ENCODE data around the gene PLCXD1.
"Not testable (repeated sequence)": the region's sequence is repeated elsewhere in the genome, so short reads cannot be mapped to it uniquely, and the experiment has no call there.

PLCXD1 gene

DNA sequence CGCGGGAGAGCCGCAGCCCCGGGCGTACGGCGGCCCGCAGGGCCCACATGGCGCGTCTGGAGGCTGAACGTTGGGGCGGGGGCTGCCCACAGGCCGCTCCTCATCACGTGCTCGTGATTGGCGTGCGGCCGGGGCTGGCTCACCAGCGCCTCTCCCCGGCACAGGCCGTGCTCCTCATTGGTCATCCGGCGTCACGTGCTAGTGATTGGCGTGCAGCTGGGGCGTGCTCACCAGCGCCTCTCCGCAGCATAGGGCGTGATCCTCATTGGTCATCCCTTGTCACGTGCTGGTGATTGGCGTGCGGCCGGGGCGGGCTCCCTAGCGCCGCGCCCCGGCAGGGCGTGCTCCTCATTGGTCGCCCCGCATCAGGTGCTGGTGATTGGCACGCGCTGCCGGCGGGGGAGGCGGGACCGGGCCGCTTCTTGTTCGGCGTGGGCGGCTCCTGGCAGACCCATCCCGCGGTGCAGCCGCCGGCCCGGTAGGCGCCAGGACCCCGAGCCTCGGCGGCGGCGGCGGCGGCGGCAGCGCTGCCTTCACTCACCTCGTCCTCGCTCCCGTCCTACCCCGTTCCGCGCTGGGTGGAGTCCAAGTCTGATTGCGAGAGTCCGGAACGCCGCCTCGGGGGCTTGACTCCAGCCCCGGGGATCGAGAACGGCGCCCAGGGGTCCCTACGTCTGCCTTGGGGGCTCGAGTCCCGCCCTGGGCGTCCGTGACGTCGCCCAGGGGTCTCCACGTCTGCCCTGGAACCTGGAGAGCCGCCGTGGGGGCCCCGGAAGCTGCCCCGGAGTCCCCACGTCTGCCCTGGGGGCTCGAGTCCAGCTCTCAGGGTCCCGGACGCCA is 37.8 kb downstream of the PLCXD1 start, which contains the start of gene GTPBP6:
GTPBP6 (minus strand) TSS at position 58 of the 840 bp plus-strand sequence; CDS start at position 49, 9 bp downstream.
- TF ChIP-seq, protein P1, sequence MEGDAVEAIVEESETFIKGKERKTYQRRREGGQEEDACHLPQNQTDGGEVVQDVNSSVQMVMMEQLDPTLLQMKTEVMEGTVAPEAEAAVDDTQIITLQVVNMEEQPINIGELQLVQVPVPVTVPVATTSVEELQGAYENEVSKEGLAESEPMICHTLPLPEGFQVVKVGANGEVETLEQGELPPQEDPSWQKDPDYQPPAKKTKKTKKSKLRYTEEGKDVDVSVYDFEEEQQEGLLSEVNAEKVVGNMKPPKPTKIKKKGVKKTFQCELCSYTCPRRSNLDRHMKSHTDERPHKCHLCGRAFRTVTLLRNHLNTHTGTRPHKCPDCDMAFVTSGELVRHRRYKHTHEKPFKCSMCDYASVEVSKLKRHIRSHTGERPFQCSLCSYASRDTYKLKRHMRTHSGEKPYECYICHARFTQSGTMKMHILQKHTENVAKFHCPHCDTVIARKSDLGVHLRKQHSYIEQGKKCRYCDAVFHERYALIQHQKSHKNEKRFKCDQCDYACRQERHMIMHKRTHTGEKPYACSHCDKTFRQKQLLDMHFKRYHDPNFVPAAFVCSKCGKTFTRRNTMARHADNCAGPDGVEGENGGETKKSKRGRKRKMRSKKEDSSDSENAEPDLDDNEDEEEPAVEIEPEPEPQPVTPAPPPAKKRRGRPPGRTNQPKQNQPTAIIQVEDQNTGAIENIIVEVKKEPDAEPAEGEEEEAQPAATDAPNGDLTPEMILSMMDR (IDR thresholded peaks at IDR 0.05; ENCODE audit: low read depth, low read length, missing control alignments) = peak; percentile 5
- H3K4me3 ChIP-seq (ENCODE audit: low read depth, low read length) = peak within 1 kb of the TSS; percentile 98

DNA sequence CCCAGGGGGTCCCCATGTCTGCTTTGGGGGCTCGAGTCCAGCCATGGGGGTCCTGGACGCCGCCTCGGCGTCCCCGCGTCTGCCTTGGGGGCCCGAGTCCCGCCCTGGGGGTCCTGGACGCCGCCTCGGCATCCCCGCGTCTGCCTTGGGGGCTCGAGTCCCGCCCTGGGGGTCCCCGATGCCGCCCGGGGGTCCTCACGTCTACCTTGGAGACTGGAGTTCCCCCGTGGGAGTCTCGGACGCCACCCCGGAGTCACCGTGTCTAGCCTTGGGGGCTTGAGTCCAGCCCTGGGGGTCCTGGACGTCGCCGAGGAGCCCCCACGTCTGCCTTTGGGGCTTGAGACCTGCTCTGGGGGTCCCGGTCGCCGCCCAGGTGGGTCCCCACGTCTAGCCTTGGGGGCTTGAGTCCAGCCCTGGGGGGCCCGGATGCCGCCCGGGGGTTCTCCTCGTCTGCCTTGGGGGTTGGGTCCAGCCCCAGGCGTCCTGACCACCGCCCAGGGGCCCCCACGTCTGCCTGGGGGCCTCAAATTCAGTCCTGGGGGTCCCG is 38.5 kb downstream of the PLCXD1 start:
- peak overlapping the region; percentile 98 for H3K4me3 ChIP-seq (ENCODE audit: low read depth, low read length)
- DNase-seq (ENCODE audit: low read depth) = no peak
- TF ChIP-seq, protein P1 (IDR thresholded peaks at IDR 0.05; ENCODE audit: low read depth, low read length, missing control alignments) = no peak

More for the DNA sequence above, 37.8 kb downstream of the PLCXD1 start, which contains the start of gene GTPBP6:
- DNase-seq (ENCODE audit: low read depth) = peak; percentile 99

DNA sequence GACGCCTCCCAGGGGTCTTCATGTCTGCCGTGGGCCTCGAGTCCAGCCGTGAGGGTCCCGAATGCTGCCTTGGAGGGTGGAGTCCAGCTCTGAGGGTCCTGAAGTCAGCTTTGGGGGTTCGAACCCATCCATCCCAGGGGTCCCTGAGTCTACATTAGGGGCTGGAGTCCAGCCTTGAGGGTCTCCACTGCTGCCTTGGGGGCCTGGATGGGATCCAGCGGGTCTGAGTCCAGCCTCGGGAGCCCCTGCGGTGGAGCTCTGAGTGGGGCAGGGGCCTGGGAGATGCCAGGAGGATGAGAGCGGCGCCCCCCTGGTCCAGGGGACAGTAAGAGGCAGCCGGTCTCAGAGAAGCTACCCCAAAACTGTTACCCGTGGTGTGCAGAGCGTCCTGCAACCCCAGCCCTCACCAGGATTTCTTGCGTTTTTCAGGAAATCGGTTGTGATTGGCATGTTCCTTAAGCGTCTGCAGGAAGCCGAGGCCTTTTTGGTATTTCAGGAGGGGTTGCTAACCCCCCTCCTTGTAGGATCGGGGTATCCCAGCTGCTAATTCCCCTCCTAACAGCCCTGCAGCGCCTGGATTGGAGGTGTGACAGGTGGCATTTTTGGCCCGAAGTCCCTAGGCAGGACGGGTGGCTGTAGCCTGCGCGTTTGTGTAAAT is 39.1 kb downstream of the PLCXD1 start:
- TF ChIP-seq, protein P1 (IDR thresholded peaks at IDR 0.05; ENCODE audit: low read depth, low read length, missing control alignments) = no peak
- DNase-seq (ENCODE audit: low read depth) = no peak

DNA sequence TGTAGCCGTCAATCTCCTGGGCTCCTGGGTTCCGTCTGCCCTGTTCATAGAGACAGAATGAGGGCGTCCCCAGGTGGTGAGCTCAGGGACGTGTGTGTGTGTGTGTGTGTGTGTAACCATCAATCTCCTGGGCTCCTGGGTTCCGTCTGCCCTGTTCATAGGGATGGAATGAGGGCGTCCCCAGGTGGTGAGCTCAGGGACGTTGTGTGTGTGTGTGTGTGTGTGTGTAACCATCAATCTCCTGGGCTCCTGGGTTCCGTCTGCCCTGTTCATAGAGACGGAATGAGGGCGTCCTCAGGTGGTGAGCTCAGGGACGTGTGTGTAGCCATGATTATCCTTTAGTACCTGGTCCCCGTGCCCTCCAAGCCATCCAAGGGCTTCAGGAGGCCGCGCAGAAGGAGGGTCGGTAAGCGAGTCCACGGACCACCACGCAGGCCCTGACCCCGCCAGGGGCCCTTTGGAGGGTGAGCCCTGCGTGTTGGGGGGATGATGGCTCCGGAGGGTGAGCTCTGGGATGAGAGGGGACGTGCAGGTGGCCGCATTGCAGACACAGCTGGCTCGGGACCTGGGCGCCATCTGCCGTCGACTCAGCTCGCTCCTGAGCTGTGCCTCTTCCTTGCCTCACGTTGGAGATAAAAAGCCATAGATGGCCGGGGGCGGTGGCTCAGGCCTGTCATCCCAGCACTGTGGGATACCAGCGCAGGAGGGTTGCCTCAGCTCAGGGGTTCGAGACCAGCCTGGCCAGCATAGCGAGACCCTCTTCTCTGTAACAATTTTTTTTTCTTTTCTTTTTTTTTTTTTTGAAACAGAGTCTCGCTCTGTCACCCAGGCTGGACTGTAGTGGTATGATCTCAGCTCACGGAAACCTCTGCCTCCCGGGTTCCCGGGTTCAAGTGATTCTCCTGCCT is 42.8 kb downstream of the PLCXD1 start:
- no peak overlapping the region for H3K4me3 ChIP-seq (ENCODE audit: low read depth, low read length)
- no peak for DNase-seq (ENCODE audit: low read depth)
- TF ChIP-seq, protein P1 (IDR thresholded peaks at IDR 0.05; ENCODE audit: low read depth, low read length, missing control alignments) = no peak

More for the DNA sequence above, 39.1 kb downstream of the PLCXD1 start:
- peak overlapping the region; percentile 98 for H3K4me3 ChIP-seq (ENCODE audit: low read depth, low read length)

DNA sequence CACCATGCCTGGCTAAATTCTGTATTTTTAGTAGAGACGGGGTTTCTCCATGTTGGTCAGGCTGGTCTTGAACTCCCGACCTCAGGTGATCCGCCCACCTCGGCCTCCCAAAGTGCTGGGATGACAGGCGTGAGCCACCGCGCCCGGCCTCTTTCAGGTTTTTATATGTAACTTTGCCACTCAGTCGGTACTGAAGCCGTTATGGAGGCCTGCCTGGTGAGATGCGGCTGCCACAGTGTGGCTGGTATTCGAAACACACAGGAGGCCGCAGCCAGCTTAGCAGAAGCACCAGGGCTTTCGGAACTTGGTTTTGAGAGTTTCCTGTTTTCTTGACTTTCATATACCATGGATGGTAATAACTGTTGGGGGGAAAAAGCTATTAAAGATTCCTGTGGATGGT is 43.5 kb downstream of the PLCXD1 start:
- H3K4me3 ChIP-seq (ENCODE audit: low read depth, low read length); DNase-seq (ENCODE audit: low read depth): not testable (repeated sequence)
- TF ChIP-seq, protein P1 (IDR thresholded peaks at IDR 0.05; ENCODE audit: low read depth, low read length, missing control alignments) = peak; percentile 10

DNA sequence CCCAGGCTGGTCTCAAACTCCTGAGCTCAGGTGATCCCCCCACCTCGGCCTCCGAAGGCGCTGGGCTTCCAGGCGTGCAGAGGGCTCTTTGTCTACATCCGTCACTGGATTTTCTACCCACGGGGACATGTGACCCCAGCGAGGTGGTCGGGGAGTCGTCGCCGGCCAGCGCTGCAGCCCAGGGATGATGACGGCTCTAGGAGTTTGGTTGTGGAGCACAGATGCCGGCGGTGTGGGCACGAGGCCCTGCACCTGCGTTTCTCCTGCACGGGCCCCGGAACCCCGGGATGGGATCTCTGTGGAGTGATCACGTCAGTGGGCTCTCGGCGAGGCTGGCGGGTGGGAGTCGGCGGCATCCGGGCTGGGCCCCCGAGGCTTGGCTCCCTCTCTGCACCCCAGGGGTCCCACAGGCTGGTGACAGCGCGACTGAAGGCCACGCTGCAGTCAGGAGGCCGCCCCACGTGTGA is 46.5 kb downstream of the PLCXD1 start:
- TF ChIP-seq, protein P1 (IDR thresholded peaks at IDR 0.05; ENCODE audit: low read depth, low read length, missing control alignments) = no peak
- DNase-seq (ENCODE audit: low read depth) = no peak
- no peak overlapping the region for H3K4me3 ChIP-seq (ENCODE audit: low read depth, low read length)
